Motor neuron (in vitro differentiated cells): ENCODE data around the gene MCF2. TPM values are rescaled to one million over a fixed set of nuclear protein-coding genes. Genes with fewer than 3 reads are reported as not detected.

Source experiments
- ATAC-seq, 8 experiments: fragments of 200-7000 bp; cut with Tn5 transposase; replicated peaks in 6 of 8; 2 replicates each; pipeline ENCODE4 v1.8.0; 2021; ENCODE audit warnings: mild to moderate bottlenecking in 8 of 8, moderate library complexity in 8 of 8
- H3K27ac ChIP-seq, 2 donors: fragments of 250-450 bp; sonication (Bioruptor Pico); 2 replicates each; pipeline ENCODE4 v1.9.0; 2021; ENCODE audit warnings: antibody characterized with exemption in 2 of 2, mild to moderate bottlenecking in 2 of 2, moderate library complexity in 1 of 2
- H3K4me1 ChIP-seq, 2 donors: fragments of 250-450 bp; sonication (Bioruptor Pico); replicated peaks in 1 of 2; 2 replicates each; pipeline ENCODE4 v1.6.1; 2021; ENCODE audit warnings: antibody characterized with exemption in 2 of 2, mild to moderate bottlenecking in 2 of 2, moderate library complexity in 1 of 2
- H3K4me3 ChIP-seq, 5 donors: fragments of 250-450 bp; sonication (Bioruptor Pico); 2 replicates each; pipeline ENCODE4 v1.9.0; 2021; ENCODE audit warnings: antibody characterized with exemption in 5 of 5, mild to moderate bottlenecking in 5 of 5, moderate library complexity in 4 of 5
- WGBS, 10 experiments: fragments of 450-650 bp; shearing (Covaris generic); methylation state at CpG; one replicate each; pipeline ENCODE4 v1.0.0; 2022; 5-methylcytosine and 5-hydroxymethylcytosine counted together
- in situ Hi-C, 9 experiments: fragments of 400-800 bp; cut with MboI; loops; one replicate each; pipeline ENCODE4 v1.15.0; 2021; ENCODE audit warnings: low sequenced_read_pairs in 9 of 9, low pct_unique_long_range_greater_than_20kb in 2 of 9; ENCODE audit not compliant: unreplicated experiment in 9 of 9
- total RNA-seq, 8 experiments: library from RNA; unstranded; fragments of 300-600 nt; gene quantifications; 2 replicates each; pipeline versions ENCODE4 v1.2.3 to v1.2.4, GENCODE V29; 2022

MCF2 gene
- 1 to 10 TPM in 4 of 8 experiments, under 1 TPM in 2, not detected in 2; 0.09 to 4.3 (median 2.6) TPM for total RNA-seq

- no peak for ATAC-seq
- WGBS, 10 experiments, result 34 to 92% (median 70%) methylated on average over 1 to 4 of the region's 4 CpGs; no CpG with 5 or more reads in 4 of the 10 experiments
- H3K4me1 ChIP-seq, result no peaks in the 10 kb centered on the region
- H3K4me3 ChIP-seq, result no peak within 1 kb of the TSS
- no peak within 1 kb of the TSS for H3K27ac ChIP-seq
- in situ Hi-C loops, result no loop called here
Observed at GRCh38 chrX:139708067-139708466, at the start of gene MCF2. TSS of gene MCF2 (minus strand) at chrX:139708167. CDS start at chrX:139651744, 56,423 bp downstream.

- H3K27ac ChIP-seq, result no peak overlapping the region
- H3K4me3 ChIP-seq, result no peak overlapping the region
- no peak for ATAC-seq
- H3K4me1 ChIP-seq, result no peaks in the 10 kb centered on the region
- in situ Hi-C loops, result no loop called here
- WGBS, 10 experiments, result 20 to 100% (median 80%) methylated on average over 1 to 3 of the region's 3 CpGs; no CpG with 5 or more reads in 3 of the 10 experiments
Observed at GRCh38 chrX:139751053-139751452, 43.1 kb upstream of the MCF2 start.

- no peak overlapping the region for H3K4me3 ChIP-seq
- in situ Hi-C loops, result no loop called here
- ATAC-seq, result no peak
- H3K4me1 ChIP-seq, result no peaks in the 10 kb centered on the region
- no peak overlapping the region for H3K27ac ChIP-seq
Observed at GRCh38 chrX:139750390-139750789, 42.4 kb upstream of the MCF2 start.

- Histone ChIP-seq H3K4me1 (no peaks in the 10 kb centered on the region), H3K27ac (no peak overlapping the region), H3K4me3 (no peak overlapping the region)
- peak in 2 of 8 experiments; percentile 22 to 38 for ATAC-seq
- 0 to 100% (median 14%) methylated on average over 1 to 2 of the region's 2 CpGs; no CpG with 5 or more reads in 6 of the 10 experiments for WGBS, 10 experiments
- in situ Hi-C loops, result no loop called here
Observed at GRCh38 chrX:139739138-139739537, 31.2 kb upstream of the MCF2 start.

- Histone ChIP-seq H3K27ac (no peak overlapping the region), H3K4me1 (no peaks in the 10 kb centered on the region), H3K4me3 (no peak overlapping the region)
- ATAC-seq, result no peak
- in situ Hi-C loops, result no loop called here
Observed at GRCh38 chrX:139738581-139738980, 30.6 kb upstream of the MCF2 start.

GRCh38 chrX:139736151-139736550, 28.2 kb upstream of the MCF2 start:
- H3K4me3 ChIP-seq, result no peak overlapping the region
- H3K27ac ChIP-seq, result no peak overlapping the region
- in situ Hi-C loops, result no loop called here
- no peaks in the 10 kb centered on the region for H3K4me1 ChIP-seq
- 60 to 67% (median 60%) methylated on average over 1 of the region's 1 CpG; no CpG with 5 or more reads in 7 of the 10 experiments for WGBS, 10 experiments
- ATAC-seq, result no peak

GRCh38 chrX:139734996-139735395, 27.0 kb upstream of the MCF2 start:
- in situ Hi-C loops, result no loop called here

GRCh38 chrX:139725720-139726119, 17.8 kb upstream of the MCF2 start:
- ATAC-seq, result no peak
- Histone ChIP-seq H3K27ac (no peak overlapping the region), H3K4me3 (no peak overlapping the region), H3K4me1 (no peaks in the 10 kb centered on the region)
- in situ Hi-C loops, result no loop called here
- 50 to 83% methylated on average over 1 of the region's 1 CpG; no CpG with 5 or more reads in 8 of the 10 experiments for WGBS, 10 experiments

More at GRCh38 chrX:139734996-139735395, 27.0 kb upstream of the MCF2 start:
- Histone ChIP-seq H3K4me1 (no peaks in the 10 kb centered on the region), H3K4me3 (no peak overlapping the region), H3K27ac (no peak overlapping the region)
- no peak for ATAC-seq
- 29 to 83% methylated on average over 1 of the region's 1 CpG; no CpG with 5 or more reads in 8 of the 10 experiments for WGBS, 10 experiments

GRCh38 chrX:139724626-139725025, 16.7 kb upstream of the MCF2 start:
- no peak for ATAC-seq
- no peaks in the 10 kb centered on the region for H3K4me1 ChIP-seq
- no peak overlapping the region for H3K27ac ChIP-seq
- in situ Hi-C loops, result no loop called here
- 43% methylated on average over 2 of the region's 2 CpGs; no CpG with 5 or more reads in 9 of the 10 experiments for WGBS, 10 experiments
- H3K4me3 ChIP-seq, result no peak overlapping the region

GRCh38 chrX:139720979-139721378, 13.0 kb upstream of the MCF2 start:
- ATAC-seq, result no peak
- H3K4me1 ChIP-seq, result no peaks in the 10 kb centered on the region
- in situ Hi-C loops, result no loop called here
- no peak overlapping the region for H3K4me3 ChIP-seq
- H3K27ac ChIP-seq, result no peak overlapping the region
- 60 to 100% (median 87%) methylated on average over 2 to 5 of the region's 6 CpGs; no CpG with 5 or more reads in 3 of the 10 experiments for WGBS, 10 experiments

- ATAC-seq, result no peak
- in situ Hi-C loops, result no loop called here
- Histone ChIP-seq H3K4me1 (no peaks in the 10 kb centered on the region), H3K27ac (no peak overlapping the region), H3K4me3 (no peak overlapping the region)
- WGBS, 10 experiments, result 20 to 40% methylated on average over 1 of the region's 5 CpGs; no CpG with 5 or more reads in 8 of the 10 experiments
Observed at GRCh38 chrX:139720136-139720535, 12.2 kb upstream of the MCF2 start.

GRCh38 chrX:139702658-139703057, 5.3 kb downstream of the MCF2 start:
- ATAC-seq, result no peak
- H3K27ac ChIP-seq, result no peak overlapping the region
- H3K4me3 ChIP-seq, result no peak overlapping the region
- 0 to 80% (median 50%) methylated on average over 1 of the region's 3 CpGs; no CpG with 5 or more reads in 6 of the 10 experiments for WGBS, 10 experiments
- in situ Hi-C loops, result no loop called here
- no peaks in the 10 kb centered on the region for H3K4me1 ChIP-seq

GRCh38 chrX:139692908-139693307, 15.1 kb downstream of the MCF2 start:
- peak in 1 of 8 experiments; percentile 26 for ATAC-seq
- 17 to 92% (median 34%) methylated on average over 1 to 6 of the region's 8 CpGs; no CpG with 5 or more reads in 5 of the 10 experiments for WGBS, 10 experiments
- no peak overlapping the region for H3K27ac ChIP-seq
- in situ Hi-C loops, result no loop called here
- no peak overlapping the region for H3K4me3 ChIP-seq
- H3K4me1 ChIP-seq, result no peaks in the 10 kb centered on the region

- Histone ChIP-seq H3K4me3 (peak overlapping the region; percentile 24 to 34 (median 29)), H3K27ac (no peak overlapping the region), H3K4me1 (no peaks in the 10 kb centered on the region)
- 17 to 37% methylated on average over 3 of the region's 11 CpGs; no CpG with 5 or more reads in 8 of the 10 experiments for WGBS, 10 experiments
- peak in 6 of 8 experiments; percentile 9 to 48 (median 19) for ATAC-seq
- in situ Hi-C loops, result no loop called here
Observed at GRCh38 chrX:139692506-139692849, 15.5 kb downstream of the MCF2 start.
